Esophagus squamous epithelium (tissue), 4 donors: ENCODE data around the gene ITPRIPL2.

Source experiments
- CTCF ChIP-seq, 6 experiments: fragments of 450-650 bp in 4 of 6; fragments of 200-600 bp in 2 of 6; sonication (generic) in 2 of 6; IDR thresholded peaks; one replicate each; pipeline ENCODE4 v1.5.1; 2016 to 2019; ENCODE audit warnings: antibody characterized with exemption in 6 of 6, mild to moderate bottlenecking in 4 of 6, moderate library complexity in 4 of 6
- POLR2A ChIP-seq, 4 donors: fragments of 450-650 bp; IDR thresholded peaks; one replicate each; pipeline ENCODE4 v1.6.1; 2017; ENCODE audit warnings: antibody characterized with exemption in 4 of 4, mild to moderate bottlenecking in 4 of 4, moderate library complexity in 3 of 4

GRCh38 chr16:19075511-19075910, 38.3 kb upstream of the ITPRIPL2 start:
- TF ChIP-seq POLR2A (IDR thresholded peaks at IDR 0.05) (no peak), CTCF (IDR thresholded peaks at IDR 0.05) (no peak)
